Stimulated activated CD4-positive, alpha-beta T cell treated with anti-CD3 and anti-CD28 coated beads, TNF-alpha, amount 100 ng/mL, for 24 hours (primary cell): ENCODE results near the gene SEMA5A.

Experiments used
- DNase-seq, 3 experiments: peaks; one replicate each; pipeline ENCODE4 v3.0.0-alpha.2; 2020; ENCODE audit warnings: low read depth in 3 of 3

SEMA5A gene

DNA sequence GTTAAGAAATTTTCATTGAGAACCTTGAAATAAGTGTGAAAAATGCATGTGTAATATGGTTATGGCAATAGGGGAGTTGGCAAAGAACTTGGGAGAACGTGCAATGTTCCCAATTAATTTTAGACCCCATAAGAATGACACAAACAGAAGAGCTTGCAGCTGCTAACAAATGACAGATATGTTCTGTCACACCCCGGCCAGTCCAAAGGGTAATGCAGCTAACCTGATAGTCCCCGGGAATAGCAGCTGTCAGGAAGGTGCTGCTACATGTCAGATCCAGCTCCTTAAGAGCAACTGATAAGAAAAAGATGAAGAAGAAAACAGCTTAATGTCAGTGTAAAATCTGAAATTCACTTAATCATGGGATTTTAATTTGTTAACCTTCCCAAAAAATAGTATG is 30.4 kb downstream of the SEMA5A start:
- DNase-seq: no peak

DNA sequence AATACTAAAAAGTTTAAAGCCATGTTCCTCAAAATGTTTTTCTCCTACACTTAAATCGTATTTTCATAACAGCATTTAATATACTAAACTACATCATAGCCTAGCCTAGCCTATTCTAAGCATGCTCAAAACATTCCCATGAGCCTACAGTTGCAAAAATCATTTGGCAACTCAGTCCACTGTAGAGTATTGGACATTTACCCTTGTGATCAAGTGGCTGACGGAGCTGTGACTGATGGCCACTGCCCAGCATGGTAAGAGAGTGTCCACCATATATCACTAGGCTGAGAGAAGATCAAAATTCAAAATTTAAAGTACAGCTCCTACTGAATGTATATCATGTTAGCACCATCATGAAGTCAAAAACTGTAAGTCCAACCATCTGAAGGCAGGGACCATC is 30.9 kb downstream of the SEMA5A start:
- DNase-seq: no peak

DNA sequence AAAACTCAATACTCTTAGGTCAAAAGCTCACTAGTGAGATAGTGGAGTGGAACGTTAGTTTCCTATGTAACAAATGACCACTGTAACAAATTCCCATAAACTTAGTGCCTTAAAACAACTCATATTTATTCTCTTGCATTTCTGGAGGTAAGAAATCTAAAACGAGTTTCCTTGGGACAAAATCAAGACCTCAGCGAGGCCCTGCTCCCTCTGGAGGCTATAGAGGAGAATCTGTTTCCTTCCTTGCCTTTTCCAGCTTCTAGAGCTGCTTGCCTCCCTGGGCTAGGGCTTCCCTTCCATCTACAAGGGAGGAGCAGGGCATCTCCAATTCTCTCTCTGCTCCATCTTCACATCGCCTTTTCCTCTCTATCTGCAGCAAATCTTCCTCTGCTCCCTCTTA is 32.0 kb downstream of the SEMA5A start:
- DNase-seq: no peak

DNA sequence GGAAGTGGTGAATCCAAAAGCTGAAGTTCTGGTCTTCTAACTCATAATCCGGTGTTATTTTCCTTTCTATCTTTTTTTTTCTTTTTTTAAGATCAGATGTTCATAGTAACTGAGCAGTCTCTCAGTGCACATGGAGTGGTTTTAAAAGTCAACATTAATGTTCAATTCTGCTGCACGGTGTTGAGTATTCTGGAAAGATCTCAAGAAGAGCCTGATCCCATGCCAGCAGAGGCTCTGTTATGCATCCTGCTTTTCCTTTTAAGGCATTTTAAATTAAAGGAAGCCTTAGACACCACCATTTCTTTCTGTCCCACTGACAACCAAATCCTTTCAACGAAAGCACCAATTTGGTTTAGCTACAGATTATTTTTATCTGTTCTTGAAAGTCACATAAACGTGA is 33.4 kb downstream of the SEMA5A start:
- DNase-seq: no peak

DNA sequence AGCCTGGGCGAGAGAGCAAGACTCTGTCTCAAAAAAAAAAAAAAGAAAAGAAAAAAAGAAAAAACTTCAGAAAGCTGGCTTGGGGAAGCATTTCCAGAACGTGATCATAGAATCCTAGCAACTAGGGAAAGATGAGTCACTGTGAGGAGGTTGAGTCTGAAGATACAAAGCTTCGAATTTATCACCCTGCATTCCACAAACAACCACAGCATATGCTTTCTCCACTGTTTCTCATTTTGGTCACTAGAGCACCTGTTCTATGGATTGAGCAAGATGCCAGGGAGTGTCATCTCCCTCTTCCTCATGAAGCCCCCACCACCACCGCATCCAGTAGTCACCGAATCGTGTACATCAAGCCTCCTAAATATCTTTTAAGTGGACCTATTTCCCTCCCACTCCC is 37.9 kb downstream of the SEMA5A start:
- DNase-seq: no peak

DNA sequence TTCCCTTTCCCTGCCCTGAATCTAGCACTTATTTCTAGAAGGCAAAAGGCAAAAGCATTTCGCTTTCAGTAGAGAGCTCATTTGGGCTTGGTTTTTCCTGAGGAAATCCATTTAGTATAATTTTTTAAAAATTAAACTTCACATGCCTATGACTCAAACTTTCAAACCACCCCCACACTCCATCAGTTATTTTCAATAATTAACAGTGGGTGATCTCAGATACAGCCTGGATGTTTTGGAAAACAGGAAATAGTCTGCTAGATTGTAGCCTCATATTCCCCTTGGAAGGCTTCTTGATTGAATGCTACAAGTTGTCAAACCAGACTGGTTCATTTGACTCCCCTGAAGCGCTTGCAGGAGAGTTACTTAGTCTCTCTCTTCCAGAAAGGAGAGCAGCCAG is 40.6 kb downstream of the SEMA5A start:
- DNase-seq: no peak

DNA sequence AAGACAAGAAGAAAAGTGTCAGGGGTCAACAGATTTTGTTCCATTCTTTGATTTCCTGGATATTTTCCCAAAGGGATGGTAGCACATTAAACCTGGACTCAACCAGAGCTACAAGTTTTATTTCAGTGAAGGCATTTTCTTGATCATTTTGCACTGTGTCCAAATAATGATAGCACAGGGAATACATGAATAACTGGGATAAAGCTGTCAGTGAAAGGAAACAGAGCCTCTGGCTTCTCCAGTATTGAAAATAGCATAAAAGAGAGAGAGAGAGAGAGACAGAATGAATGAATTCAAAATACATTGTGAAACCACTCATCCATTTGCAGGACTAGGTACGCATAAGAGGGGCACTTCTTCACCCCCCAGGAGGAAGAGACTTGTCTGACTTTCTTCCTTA is 43.0 kb downstream of the SEMA5A start:
- DNase-seq: no peak

DNA sequence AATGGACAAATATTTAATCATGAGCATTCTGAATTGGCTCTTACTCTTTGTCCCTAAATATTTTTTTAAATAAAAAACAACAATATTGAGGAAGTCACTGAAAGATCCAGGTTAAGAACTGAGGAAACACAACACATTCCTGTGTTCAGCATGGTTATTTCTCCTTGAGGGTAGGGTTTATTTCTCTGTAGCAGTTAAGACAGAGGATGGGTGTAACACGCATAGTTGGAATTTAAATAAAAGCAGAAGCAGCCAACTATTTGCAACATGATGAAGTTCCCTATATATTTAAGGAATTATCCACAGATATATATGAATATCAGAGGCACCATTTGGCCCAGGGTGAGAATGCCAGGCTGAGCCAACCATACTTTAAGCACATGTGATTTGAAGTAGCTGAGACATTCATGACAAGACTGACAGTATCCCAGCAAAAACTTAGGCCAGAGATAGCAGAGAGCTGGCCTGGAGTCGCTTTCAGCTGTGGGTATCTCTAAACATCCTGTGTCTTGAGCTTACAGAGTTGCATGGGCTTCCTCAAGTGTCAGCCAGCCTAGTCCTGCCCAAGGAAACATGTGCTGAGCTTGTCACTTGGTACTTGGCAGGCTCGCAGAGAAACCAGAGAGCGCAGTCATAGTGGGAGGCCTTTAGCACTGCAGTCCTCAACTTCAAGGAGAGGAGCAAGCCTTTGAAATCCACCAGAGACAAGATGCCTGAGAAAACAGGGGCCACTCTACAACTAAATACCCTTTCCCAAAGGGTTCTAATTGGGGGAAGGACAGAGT is 43.6 kb downstream of the SEMA5A start:
- no peak for DNase-seq

DNA sequence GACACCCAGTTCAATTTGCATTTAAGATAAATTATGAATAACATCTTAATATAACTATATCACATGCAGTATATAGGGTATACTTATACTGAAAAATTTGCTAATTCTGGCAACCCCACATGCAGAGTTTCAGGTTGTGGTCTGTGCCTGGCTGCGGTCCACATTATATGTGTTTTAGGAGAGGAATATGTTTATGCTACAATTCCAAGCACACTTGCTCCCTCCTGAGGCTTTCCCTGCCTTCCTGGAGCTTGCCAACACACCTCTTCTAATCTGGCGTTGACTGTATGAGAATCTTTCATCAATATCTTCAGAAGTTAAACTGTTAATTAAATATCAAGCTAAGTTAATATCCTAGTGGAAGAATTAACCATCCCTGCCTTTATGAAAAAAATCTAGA is 45.2 kb downstream of the SEMA5A start:
- DNase-seq: no peak

DNA sequence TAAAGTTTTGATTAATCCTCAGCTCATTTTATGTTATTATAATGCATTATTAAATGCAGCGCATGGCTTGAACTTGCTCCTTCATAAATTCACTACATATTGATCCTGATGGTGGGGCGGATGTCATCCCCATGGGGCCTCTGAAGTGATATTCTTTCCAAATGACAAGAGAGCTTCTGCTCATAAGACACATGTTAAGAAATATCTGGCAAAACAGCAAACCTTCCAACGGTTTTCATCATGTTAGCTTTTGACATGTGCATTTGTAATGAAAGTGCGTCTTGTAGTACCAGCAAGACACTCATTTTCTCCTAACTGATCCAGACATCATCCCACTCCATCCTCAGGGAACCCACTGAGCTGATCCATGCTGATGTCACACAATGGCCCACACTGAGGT is 45.7 kb downstream of the SEMA5A start:
- DNase-seq: no peak

DNA sequence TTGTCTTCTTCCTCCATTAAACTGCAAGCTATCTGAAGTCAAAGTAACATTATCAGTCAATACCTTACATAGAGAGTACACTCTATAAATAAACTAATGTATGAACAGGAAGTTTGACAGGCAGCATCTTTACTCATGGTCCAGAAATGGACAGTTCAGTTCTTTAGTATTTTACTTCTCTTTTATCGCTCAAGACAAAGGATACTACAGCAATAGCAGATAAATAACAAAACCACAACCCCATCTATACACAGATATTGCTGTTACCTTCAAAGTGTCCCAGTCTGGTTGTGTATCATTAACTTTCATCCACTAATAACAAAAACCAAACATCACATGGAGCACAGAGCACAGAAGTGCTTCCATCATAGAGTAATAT is 46.4 kb downstream of the SEMA5A start:
- DNase-seq: no peak

DNA sequence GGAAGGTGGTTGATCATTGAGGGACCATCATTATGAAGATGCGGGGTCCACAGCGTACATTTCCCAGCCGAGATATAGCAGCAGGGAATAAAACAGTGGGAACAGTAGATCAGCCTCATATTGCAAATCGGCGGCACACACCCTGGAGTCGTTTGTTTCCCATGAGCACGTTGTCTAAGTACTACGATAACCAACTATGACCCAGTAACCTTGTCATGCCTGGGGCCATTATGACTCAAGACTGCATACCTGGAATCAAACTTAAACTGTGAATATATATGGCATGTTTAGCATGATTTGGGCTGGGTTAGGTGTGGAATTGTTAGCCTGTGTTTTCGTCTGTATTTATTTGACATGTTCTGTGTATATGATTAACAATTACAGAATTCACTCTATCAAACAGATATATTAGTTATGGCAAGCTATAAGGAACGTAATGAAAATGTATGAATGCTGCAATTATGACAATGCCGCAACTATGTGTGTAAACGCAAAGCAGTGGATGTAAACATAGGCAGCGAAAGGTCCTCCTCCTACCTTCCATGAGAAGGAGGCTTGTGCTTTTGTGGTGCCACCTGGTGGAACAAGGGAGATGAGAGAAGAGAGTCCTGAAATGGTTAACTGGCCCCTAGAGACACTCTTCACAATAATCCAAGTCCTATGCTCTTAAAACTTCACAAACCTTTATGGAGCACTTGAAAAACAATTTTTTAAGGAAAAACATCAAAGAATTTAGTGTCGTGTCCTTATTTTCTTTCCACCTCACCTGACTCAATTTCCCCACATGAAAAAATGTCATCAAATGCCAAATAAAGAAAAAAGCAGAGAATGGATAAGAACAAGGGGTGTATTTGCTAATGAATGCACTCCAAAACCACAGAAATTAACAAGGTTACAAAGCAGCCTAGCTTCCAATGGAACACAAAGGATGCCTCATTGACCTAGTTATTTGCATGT is 47.1 kb downstream of the SEMA5A start:
- DNase-seq: no peak

DNA sequence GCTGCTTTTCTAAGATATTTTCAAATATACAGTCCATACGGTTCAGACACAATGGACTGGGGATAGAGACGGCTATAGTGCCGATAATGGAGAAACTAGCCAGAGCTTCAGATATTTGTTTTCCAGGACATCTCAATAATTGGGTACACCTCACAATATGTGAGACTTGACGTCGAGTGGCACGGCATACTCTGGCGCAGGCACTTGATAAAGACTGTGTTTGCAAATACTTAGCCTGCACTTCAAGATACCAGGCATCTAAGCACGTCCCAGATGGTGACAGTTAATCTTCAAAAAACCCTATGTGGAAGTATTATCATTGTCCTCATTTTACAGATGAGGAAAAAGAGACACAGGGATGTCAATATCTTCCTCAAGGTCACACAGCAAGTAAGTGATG is 48.5 kb downstream of the SEMA5A start:
- no peak for DNase-seq

DNA sequence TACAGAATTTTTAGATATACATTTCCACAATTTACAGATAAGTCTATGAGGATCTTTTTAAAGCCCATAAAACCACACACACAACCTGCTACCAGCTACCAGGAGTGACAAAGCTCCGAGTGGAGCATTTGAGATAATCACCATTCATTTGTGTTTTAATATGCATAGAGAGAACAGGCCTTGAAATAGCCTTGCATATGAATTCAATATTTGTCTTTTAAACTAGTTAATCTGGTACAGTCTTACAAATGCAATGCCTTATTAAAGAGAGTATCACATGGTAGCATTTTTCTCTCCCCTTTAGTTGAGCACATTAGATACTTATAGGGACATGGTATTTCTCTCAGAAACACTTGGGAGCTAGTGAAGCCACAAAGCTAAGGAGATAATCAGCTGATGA is 49.1 kb downstream of the SEMA5A start:
- no peak for DNase-seq

DNA sequence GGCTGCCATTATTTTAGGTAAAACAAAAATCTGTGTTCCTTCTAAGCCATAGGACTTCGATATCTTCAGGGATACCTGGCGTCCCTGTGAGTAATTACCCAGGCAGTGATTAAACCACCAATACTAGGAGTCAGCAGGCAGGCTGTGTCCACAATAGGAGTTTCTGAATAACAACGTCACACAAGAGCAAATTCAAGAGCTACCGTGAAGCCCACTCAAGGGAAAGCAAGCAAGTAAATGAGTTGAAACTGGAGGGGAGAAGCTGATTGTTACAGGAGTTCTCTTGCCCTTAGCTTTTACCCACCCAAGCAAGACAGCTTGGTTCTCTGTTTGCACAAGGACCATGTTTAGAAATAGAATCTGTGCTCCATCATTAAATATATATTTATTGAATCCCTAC is 50.8 kb downstream of the SEMA5A start:
- no peak for DNase-seq

DNA sequence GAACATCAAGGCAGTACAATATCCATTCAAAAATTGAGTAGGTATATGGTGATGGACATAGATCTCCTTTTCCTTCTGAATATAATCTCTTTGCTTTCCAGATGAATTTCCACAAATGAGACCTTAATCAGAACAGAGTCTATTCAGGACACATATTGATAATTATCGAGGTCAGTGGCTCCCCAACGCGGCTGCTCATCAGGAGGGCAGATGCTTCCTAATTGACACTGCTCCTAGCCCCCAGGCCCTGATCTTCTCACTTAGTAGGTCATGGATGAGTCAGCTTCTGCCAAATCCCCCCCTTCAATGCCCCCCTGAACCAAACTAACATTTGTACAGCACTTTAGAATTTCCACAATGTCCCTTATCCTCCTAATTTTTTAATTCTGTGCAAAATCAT is 51.6 kb downstream of the SEMA5A start:
- no peak for DNase-seq

DNA sequence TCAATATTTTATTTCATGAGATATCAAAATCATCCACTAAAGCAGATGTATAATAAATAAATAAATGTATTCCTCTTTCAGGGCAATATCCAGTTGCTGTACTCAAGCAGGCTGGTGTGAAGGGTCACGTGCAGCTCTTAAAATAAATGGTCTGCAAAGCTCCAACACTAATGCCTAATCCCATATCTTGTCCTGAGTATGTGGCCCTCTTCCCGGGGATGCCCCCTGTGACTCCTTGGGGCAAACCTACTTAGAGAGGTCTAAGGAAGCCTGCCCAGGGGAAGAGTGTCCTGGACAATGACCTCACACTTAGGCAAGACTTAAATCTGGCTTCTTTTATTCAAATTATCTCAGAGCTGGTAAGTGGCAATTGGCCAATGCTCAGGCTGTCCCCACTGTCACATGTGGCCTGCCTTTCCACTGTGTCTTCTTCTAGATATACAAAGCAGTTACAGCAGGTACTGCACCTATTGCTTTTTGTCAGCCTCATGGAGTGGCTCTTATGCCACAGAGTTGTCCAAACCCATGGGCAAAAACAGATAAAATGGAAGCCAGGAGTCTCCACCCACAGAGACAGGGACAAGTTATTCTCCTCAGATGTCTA is 55.3 kb downstream of the SEMA5A start:
- DNase-seq: no peak

DNA sequence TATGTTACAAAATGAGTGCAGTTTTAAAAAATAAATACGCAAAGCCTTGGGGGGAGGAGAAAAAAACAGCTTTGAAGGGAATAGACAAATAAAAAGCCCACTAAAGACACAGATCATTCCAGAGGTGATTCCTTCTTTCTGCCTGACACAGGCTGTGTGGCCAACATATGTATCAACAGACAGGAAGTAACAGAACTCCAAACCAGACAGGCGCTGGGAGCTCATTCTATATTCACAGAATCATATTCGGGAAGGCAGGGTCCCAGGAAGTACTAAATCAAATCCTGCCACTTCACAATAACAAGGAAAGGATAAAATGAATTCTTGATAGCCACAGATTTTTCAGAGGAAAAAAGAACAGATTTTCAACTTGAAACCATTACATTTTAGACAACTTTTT is 62.1 kb downstream of the SEMA5A start:
- no peak for DNase-seq

DNA sequence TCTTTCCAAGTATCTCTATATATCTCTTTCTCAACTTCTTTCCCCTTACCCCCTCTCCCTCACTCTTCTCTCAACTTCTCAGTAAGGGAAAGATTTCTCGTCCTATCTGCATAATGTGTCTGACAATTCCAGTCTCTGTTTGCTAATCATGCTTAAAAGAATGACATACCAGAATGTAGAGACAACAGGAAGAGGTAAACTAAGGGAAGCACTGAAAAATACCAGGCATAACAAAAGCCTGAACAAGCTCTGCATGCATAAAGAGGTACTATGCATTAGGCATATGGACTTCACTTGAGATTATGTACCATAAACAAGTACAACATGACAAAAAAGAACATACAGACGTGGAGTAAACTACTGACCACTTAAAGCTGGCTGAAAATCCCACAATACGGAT is 62.6 kb downstream of the SEMA5A start:
- DNase-seq: no peak

DNA sequence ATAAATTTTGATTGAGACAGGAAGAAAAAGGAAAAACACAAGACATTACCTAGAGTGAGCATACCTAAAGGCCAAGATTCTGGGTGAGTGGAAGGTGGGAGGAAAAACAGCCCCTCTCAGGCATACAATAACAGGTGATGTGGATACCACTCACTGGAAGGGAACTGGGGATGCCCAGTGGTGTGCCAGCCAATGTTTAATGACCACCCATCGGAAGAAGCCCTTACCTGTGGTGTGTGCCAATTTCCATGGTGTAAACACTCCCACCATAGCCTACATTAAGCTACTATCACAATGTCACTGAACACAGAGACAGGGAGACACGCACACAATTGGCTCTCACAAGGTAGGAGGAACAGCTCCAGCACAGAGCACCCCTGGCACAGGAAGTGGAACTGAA is 63.5 kb downstream of the SEMA5A start:
- no peak for DNase-seq

DNA sequence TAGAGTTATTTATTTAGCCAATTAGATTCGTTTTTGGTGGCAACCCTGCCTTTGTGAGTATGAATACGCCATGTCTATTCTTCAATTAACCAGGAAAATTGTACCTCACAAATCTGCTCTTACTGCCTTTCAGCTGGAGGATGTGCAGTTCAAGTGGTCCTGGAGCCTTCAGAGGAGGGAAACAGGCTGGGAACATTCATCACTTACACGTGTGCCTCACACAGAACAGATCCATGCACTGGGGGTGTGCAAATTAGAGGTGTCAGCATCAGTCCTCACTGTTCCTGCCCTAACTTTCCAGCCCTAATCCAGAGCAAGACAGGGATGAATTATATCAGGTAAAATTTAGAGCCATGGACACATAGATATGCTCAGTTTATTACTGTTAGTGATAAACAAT is 65.4 kb downstream of the SEMA5A start:
- DNase-seq: no peak

DNA sequence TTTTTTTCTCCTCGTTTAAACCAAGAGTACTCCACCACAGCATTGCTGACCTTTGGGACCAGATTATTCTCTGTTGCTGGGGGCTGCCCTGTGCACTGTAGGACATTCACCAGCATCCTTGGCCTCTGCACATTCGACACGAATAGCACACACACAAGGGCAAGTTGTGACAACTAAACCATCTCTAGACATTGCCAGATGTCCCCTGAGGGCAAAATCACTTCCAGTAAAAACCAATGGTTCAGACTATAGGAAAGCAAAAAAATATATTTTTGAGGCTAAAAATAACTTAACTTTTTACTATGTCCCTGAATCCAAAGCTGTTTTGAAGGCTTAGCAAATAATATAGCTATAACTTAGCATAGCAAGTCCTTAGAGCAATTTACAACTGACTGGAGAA is 65.9 kb downstream of the SEMA5A start:
- DNase-seq: no peak

DNA sequence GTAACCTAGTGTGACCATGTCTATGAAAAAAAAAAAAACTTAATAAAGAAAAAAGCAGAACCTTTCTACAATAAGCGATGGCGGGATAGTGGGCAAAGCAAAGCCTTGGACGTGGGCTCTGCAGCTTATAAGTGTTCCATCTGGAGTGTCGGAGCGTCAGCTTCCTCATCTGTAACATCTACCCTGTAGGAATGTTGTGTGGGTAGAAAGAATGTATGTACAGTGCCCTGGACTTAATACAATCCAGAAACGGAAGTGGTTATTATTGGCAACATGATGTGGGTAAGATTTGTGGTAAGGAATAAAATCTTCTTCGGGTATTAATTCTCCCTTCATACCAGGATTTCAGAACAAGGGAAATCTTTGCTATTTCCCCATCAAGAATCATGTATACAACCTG is 66.5 kb downstream of the SEMA5A start:
- no peak for DNase-seq
